ENCODE data around the gene KIF3A.

KIF3A gene

GRCh38 chr5:132753135-132753987 is 16.0 kb upstream of the KIF3A start:
- no peak for DNase-seq

- no peak for DNase-seq
These were observed 15.3 kb upstream of the KIF3A start for GRCh38 chr5:132752581-132753125.

- no peak for DNase-seq
These were observed 14.7 kb upstream of the KIF3A start for GRCh38 chr5:132751971-132752580.

- peak; percentile 13 to 17 for DNase-seq
These were observed 14.1 kb upstream of the KIF3A start for GRCh38 chr5:132751444-132751843.

- DNase-seq, result no peak
These were observed 13.3 kb upstream of the KIF3A start for GRCh38 chr5:132750471-132751230.

- no peak for DNase-seq
These were observed 12.2 kb upstream of the KIF3A start for GRCh38 chr5:132749506-132749905.

- no peak for DNase-seq
These were observed 11.2 kb upstream of the KIF3A start for GRCh38 chr5:132748522-132749000.

- no peak for DNase-seq
These were observed 10.5 kb upstream of the KIF3A start for GRCh38 chr5:132747616-132748440.

- DNase-seq, result no peak
These were observed 9.7 kb upstream of the KIF3A start, which contains the start of gene CCNI2 for GRCh38 chr5:132746954-132747615. CCNI2 (plus strand) TSS chr5:132747426; CDS start chr5:132747496, 70 bp downstream.

GRCh38 chr5:132746592-132746953 is 9.2 kb upstream of the KIF3A start:
- DNase-seq, result no peak

GRCh38 chr5:132744659-132745058 is 7.3 kb upstream of the KIF3A start:
- DNase-seq, result no peak

- DNase-seq, result no peak
These were observed 5.3 kb upstream of the KIF3A start for GRCh38 chr5:132742626-132743025.

GRCh38 chr5:132742158-132742557 is 4.8 kb upstream of the KIF3A start:
- no peak for DNase-seq

- DNase-seq, result no peak
These were observed 1.9 kb upstream of the KIF3A start for GRCh38 chr5:132739232-132739631.

- no peak for DNase-seq
These were observed 786 bp upstream of the KIF3A start for GRCh38 chr5:132737982-132738681.

GRCh38 chr5:132734687-132735086 is 2.7 kb downstream of the KIF3A start:
- no peak for DNase-seq

- no peak for DNase-seq
These were observed 3.7 kb downstream of the KIF3A start for GRCh38 chr5:132733499-132734148.

GRCh38 chr5:132729896-132730295 is 7.5 kb downstream of the KIF3A start:
- no peak for DNase-seq

GRCh38 chr5:132725745-132726144 is 11.6 kb downstream of the KIF3A start:
- DNase-seq, result no peak

- DNase-seq, result no peak
These were observed 18.6 kb downstream of the KIF3A start for GRCh38 chr5:132718544-132719312.
